CD4-positive, alpha-beta T cell (primary cell): Measurements from ENCODE around the gene AGBL4. TPM values are rescaled to one million over a fixed set of nuclear protein-coding genes. Genes with fewer than 3 reads are reported as not detected.

ENCODE experiments used
- ATAC-seq: fragments of 200-7000 bp; cut with Tn5 transposase; one replicate; pipeline ENCODE4 v1.10.0; 2022; ENCODE audit warnings: mild to moderate bottlenecking; ENCODE audit not compliant: poor library complexity
- CTCF ChIA-PET: fragments of 350-600 bp; sonication (Branson Sonifier 250); formaldehyde crosslinking; loops from one replicate; lab custom pipeline; 2021; ENCODE audit warnings: antibody characterized with exemption, inconsistent platforms; lab: Charles Lee
- POLR2A ChIA-PET: fragments of 350-600 bp; sonication (Branson Sonifier 250); formaldehyde crosslinking; loops from one replicate; lab custom pipeline; 2021; ENCODE audit warnings: antibody characterized with exemption, inconsistent platforms; lab: Charles Lee
- DNase-seq, 14 experiments: peaks; one replicate each; pipeline ENCODE4 v3.0.0-alpha.2; 2013 to 2020; ENCODE audit warnings: mixed read lengths in 2 of 14
- H3K27ac ChIP-seq, 2 donors: one replicate each; pipeline versions ENCODE4 v1.5.1 to v1.7.0; 2013; ENCODE audit warnings: low read length in 2 of 2, low read depth in 1 of 2, mild to moderate bottlenecking in 1 of 2
- H3K27me3 ChIP-seq, 2 experiments: 1 replicate in 1 of 2; 2 replicates in 1 of 2; pipeline versions ENCODE4 v1.6.1 to v1.7.0; 2013; ENCODE audit warnings: low read length in 2 of 2, control low read depth in 1 of 2, mild to moderate bottlenecking in 1 of 2, moderate library complexity in 1 of 2; ENCODE audit not compliant: insufficient read depth in 2 of 2, control insufficient read depth in 1 of 2
- H3K36me3 ChIP-seq: one replicate; pipeline ENCODE4 v1.6.1; 2013; ENCODE audit warnings: low read length, control low read depth; ENCODE audit not compliant: insufficient read depth
- H3K4me1 ChIP-seq: one replicate; pipeline ENCODE4 v1.6.1; 2013; ENCODE audit warnings: low read length, control low read depth; ENCODE audit not compliant: insufficient read depth
- H3K4me3 ChIP-seq: one replicate; pipeline ENCODE4 v1.5.1; 2013; ENCODE audit warnings: mild to moderate bottlenecking, low read length, moderate library complexity
- H3K9me3 ChIP-seq, 2 experiments: 1 replicate in 1 of 2; 2 replicates in 1 of 2; pipeline versions ENCODE4 v1.6.1 to v1.7.0; 2013; ENCODE audit warnings: low read length in 2 of 2, mild to moderate bottlenecking in 2 of 2, control low read depth in 1 of 2, moderate library complexity in 1 of 2; ENCODE audit not compliant: control insufficient read depth in 1 of 2, insufficient read depth in 1 of 2
- H3K27ac Mint-ChIP-seq: one replicate; pipeline ENCODE4 v1.8.0; 2020; ENCODE audit warnings: mixed read lengths
- H3K27me3 Mint-ChIP-seq: one replicate; pipeline ENCODE4 v1.8.0; 2021; ENCODE audit warnings: mixed read lengths
- H3K36me3 Mint-ChIP-seq: one replicate; pipeline ENCODE4 v1.8.0; 2021; ENCODE audit warnings: low read depth, mixed read lengths
- H3K4me1 Mint-ChIP-seq: one replicate; pipeline ENCODE4 v1.8.0; 2021; ENCODE audit warnings: low read depth, mixed read lengths
- H3K4me3 Mint-ChIP-seq: one replicate; pipeline ENCODE4 v1.8.0; 2020; ENCODE audit warnings: mild to moderate bottlenecking, mixed read lengths
- H3K9me3 Mint-ChIP-seq: one replicate; pipeline ENCODE4 v1.8.0; 2020; ENCODE audit warnings: mixed read lengths
- intact Hi-C, 2 experiments: fragments of 100-400 bp; cut with DNase I in 1 of 2; cut with micrococcal nuclease in 1 of 2; formaldehyde crosslinking; loops; one replicate each; pipeline versions ENCODE4 v1.15.1 to v1.9.0; 2023 to 2025; cut with DNase I, micrococcal nuclease
- total RNA-seq, 174 experiments: library from RNA in 2 of 174; stranded (reverse) in 2 of 174; gene quantifications; one replicate each; pipeline ENCODE4 v1.2.3 and lab custom pipeline; 2021 to 2026
- TF ChIP-seq, protein P1 (sequence below): fragments of 200-600 bp; IDR thresholded peaks from one replicate; pipeline ENCODE4 v1.8.0; 2022; ENCODE audit warnings: antibody characterized with exemption, mild to moderate bottlenecking

AGBL4 gene
- total RNA-seq, 2 experiments from 2014 or later = 0.11 TPM; not detected in 1

GRCh38 chr1:48771561-48771960, 1252.2 kb downstream of the AGBL4 start:
- intact Hi-C loops = no loop called here
- peaks cover 14% of the 10 kb centered on the region for H3K36me3 Mint-ChIP-seq
- peaks cover 5% of the 10 kb centered on the region for H3K27me3 Mint-ChIP-seq
- no peaks in the 10 kb centered on the region for H3K36me3 ChIP-seq
- H3K27ac Mint-ChIP-seq = no peak overlapping the region
- TF ChIP-seq, protein P1, sequence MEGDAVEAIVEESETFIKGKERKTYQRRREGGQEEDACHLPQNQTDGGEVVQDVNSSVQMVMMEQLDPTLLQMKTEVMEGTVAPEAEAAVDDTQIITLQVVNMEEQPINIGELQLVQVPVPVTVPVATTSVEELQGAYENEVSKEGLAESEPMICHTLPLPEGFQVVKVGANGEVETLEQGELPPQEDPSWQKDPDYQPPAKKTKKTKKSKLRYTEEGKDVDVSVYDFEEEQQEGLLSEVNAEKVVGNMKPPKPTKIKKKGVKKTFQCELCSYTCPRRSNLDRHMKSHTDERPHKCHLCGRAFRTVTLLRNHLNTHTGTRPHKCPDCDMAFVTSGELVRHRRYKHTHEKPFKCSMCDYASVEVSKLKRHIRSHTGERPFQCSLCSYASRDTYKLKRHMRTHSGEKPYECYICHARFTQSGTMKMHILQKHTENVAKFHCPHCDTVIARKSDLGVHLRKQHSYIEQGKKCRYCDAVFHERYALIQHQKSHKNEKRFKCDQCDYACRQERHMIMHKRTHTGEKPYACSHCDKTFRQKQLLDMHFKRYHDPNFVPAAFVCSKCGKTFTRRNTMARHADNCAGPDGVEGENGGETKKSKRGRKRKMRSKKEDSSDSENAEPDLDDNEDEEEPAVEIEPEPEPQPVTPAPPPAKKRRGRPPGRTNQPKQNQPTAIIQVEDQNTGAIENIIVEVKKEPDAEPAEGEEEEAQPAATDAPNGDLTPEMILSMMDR = no peak
- peaks cover 69% of the 10 kb centered on the region for H3K4me1 Mint-ChIP-seq
- peaks cover 0 to 6% of the 10 kb centered on the region in 2 experiments for H3K27me3 ChIP-seq
- H3K27ac ChIP-seq = no peak overlapping the region
- no peak overlapping the region for H3K4me3 ChIP-seq
- DNase-seq (no peak), ATAC-seq (no peak)
- H3K9me3 ChIP-seq = no peaks in the 10 kb centered on the region
- CTCF ChIA-PET = no interaction called here
- POLR2A ChIA-PET = no interaction called here
- peaks cover 6% of the 10 kb centered on the region for H3K4me1 ChIP-seq
- no peak overlapping the region for H3K4me3 Mint-ChIP-seq
- no peaks in the 10 kb centered on the region for H3K9me3 Mint-ChIP-seq

DNA sequence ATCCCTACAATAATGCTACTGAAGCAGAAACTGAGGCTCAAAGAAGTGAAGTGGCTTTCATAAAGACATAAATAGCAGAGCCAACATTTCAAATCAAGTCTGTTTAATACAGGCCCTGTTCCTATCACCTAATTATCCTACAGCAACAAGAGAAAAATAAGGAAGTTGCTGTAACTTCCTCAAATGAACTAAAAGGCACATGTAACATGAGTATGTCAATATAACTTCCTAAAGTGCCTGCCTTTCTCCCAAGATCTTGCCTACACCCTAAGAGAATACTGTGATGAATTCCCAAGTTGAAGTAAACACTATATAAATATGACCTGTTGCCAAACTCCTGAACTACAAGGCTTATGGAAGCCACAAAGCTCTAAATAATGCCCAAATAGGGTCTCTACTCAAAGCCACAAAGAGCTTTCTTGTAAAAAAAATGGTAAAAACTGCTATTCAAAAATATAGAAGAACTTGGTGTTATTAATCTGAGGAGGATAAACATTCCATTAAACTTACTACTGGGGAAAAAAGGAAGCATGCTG, 1255.7 kb downstream of the AGBL4 start:
- peaks cover 26% of the 10 kb centered on the region for H3K36me3 Mint-ChIP-seq
- no peaks in the 10 kb centered on the region for H3K4me1 ChIP-seq

GRCh38 chr1:48765335-48765734, 1258.4 kb downstream of the AGBL4 start:
- TF ChIP-seq, protein P1 = no peak
- POLR2A ChIA-PET = no interaction called here
- intact Hi-C loops = no loop called here
- no peaks in the 10 kb centered on the region for H3K27me3 ChIP-seq
- H3K9me3 Mint-ChIP-seq = no peaks in the 10 kb centered on the region
- no peak overlapping the region for H3K4me3 Mint-ChIP-seq
- H3K4me1 ChIP-seq = no peaks in the 10 kb centered on the region
- no peaks in the 10 kb centered on the region for H3K36me3 ChIP-seq
- no peaks in the 10 kb centered on the region for H3K9me3 ChIP-seq
- CTCF ChIA-PET = no interaction called here
- no peak for DNase-seq
- H3K27me3 Mint-ChIP-seq = no peaks in the 10 kb centered on the region
- H3K36me3 Mint-ChIP-seq = peaks cover 32% of the 10 kb centered on the region
- peaks cover 19% of the 10 kb centered on the region for H3K4me1 Mint-ChIP-seq
- H3K27ac Mint-ChIP-seq = no peak overlapping the region
- no peak overlapping the region for H3K4me3 ChIP-seq
- ATAC-seq = no peak
- no peak overlapping the region for H3K27ac ChIP-seq

More for the DNA sequence above, 1255.7 kb downstream of the AGBL4 start:
- peaks cover 0 to 4% of the 10 kb centered on the region in 2 experiments for H3K27me3 ChIP-seq
- DNase-seq (no peak), ATAC-seq (no peak)
- ChIA-PET POLR2A (no interaction called here), CTCF (no interaction called here)
- H3K27ac ChIP-seq = no peak overlapping the region
- H3K9me3 ChIP-seq = no peaks in the 10 kb centered on the region
- TF ChIP-seq, protein P1 = no peak
- Mint-ChIP-seq H3K4me3 (no peak overlapping the region), H3K27me3 (no peaks in the 10 kb centered on the region), H3K27ac (no peak overlapping the region), H3K4me1 (peaks cover 39% of the 10 kb centered on the region), H3K9me3 (no peaks in the 10 kb centered on the region)
- H3K4me3 ChIP-seq = no peak overlapping the region
- intact Hi-C loops = no loop called here
- no peaks in the 10 kb centered on the region for H3K36me3 ChIP-seq
